GM19035 (cell line): ENCODE data around the gene CDR2.

ENCODE experiments used
- ATAC-seq: cut with Tn5 transposase; IDR thresholded peaks from one replicate; pipeline ENCODE4 v1.9.1; 2021; ENCODE audit not compliant: unreplicated experiment

CDR2 gene

GRCh38 chr16:22325598-22326368, 48.6 kb downstream of the CDR2 start:
- no peak for ATAC-seq

- ATAC-seq = no peak
Observed at GRCh38 chr16:22324787-22325597, 49.4 kb downstream of the CDR2 start.

GRCh38 chr16:22323959-22324786, 50.2 kb downstream of the CDR2 start:
- no peak for ATAC-seq

- no peak for ATAC-seq
Observed at GRCh38 chr16:22323173-22323958, 51.1 kb downstream of the CDR2 start.

GRCh38 chr16:22322741-22323140, 51.7 kb downstream of the CDR2 start:
- no peak for ATAC-seq

- ATAC-seq = no peak
Observed at GRCh38 chr16:22322021-22322471, 52.4 kb downstream of the CDR2 start.

- ATAC-seq = no peak
Observed at GRCh38 chr16:22321340-22322001, 52.9 kb downstream of the CDR2 start.

GRCh38 chr16:22320572-22321339, 53.7 kb downstream of the CDR2 start:
- ATAC-seq = no peak

- ATAC-seq = no peak
Observed at GRCh38 chr16:22318690-22319358, 55.6 kb downstream of the CDR2 start.

GRCh38 chr16:22317625-22318024, 56.8 kb downstream of the CDR2 start:
- ATAC-seq = no peak

- no peak for ATAC-seq
Observed at GRCh38 chr16:22317001-22317530, 57.4 kb downstream of the CDR2 start.

- ATAC-seq = no peak
Observed at GRCh38 chr16:22316411-22316811, 58.0 kb downstream of the CDR2 start.

GRCh38 chr16:22315979-22316378, 58.4 kb downstream of the CDR2 start:
- no peak for ATAC-seq

GRCh38 chr16:22314661-22315626, 59.5 kb downstream of the CDR2 start:
- ATAC-seq = no peak

- ATAC-seq = no peak
Observed at GRCh38 chr16:22313876-22314470, 60.4 kb downstream of the CDR2 start.

GRCh38 chr16:22312897-22313781, 61.3 kb downstream of the CDR2 start:
- ATAC-seq = no peak
